GM19035 (cell line): ENCODE results near the gene NPW.
"Not testable (repeated sequence)": the region's sequence is repeated elsewhere in the genome, so short reads cannot be mapped to it uniquely, and the experiment has no call there.

Experiments
- ATAC-seq: cut with Tn5 transposase; IDR thresholded peaks from one replicate; pipeline ENCODE4 v1.9.1; 2021; ENCODE audit not compliant: unreplicated experiment

NPW gene

GRCh38 chr16:2001456-2002355 lies 17.9 kb upstream of the NPW start:
- no peak for ATAC-seq

DNA sequence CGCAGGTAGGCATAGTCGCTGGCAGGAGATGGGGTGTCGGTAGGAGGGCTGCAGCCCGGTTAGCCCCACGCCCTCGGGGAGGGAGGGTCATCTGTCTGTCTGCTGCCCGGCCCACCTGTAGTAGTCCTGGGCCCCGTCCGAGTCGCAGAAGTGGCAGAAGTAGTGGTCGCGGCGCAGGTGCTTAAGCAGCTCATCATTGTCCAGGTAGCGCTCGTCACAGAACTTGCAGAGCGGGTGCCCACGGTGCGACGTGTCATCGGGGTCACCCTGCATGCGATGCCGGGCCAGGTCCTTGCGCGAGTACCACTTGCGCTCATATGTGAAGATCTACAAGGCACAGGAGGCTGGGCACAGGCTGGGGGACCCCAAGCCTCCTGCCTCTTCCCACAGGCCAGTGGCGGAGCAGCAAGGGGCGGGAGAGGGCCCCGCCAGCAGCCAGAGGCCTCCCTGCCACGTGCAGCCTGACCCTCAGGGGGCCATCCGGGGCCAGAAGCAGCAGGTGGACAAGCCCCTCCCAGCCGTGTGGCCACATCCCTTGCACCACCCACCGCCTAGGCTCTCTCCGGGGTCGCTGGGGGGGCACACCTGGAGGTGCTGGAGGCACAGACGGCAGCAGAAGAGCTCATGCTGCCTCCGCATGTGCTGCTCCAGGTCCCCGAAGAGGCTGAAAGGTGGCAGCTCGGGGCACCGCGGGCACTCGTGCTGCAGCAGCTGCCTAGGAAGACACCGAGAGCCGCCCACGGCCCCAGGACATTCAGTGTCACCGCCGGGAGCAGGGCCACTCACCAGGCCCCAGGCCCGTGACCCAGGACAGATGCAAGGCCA lies 17.0 kb upstream of the NPW start:
- no peak for ATAC-seq

- no peak for ATAC-seq
Observed at GRCh38 chr16:2003231-2003826, 16.3 kb upstream of the NPW start.

DNA sequence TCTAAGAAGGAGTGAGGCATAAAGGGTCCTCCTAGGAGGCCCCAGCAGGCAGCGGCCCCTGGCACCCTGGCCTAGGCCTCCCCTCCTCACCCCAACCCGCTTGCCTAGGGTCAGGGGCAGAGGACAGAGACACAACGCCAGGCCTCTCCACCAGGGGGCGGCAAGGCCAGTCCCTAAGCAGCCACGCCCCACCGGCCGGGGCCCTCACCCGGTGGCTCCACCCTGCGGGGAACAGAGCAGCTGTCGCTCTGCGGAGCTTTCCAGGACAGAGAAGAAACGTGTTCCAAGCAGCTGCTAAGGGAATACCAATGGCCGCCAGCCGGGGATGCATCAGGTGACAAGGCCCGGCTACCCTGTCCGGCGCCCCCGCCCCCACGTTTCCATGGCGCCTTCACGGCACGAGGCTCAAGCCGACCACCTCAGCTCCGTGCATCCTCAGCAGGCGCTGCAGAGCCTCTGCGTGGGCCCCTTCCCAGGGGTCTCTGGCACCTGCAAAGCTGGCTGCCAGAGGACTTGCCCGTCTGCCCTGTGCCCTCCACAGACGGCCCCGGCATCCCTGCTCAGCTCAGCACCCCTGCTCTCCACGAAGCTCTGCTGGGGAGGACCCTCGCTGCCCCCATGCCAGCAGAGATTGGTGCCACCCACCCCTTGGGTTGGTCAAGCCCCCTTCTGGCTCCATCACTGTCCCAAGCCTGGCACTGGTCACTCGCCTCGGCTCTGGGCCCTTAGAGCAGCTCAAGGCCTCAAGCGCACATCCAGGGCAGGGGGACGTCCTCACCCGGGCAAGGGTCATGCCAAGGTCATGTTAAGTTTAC lies 15.6 kb upstream of the NPW start:
- ATAC-seq: no peak

DNA sequence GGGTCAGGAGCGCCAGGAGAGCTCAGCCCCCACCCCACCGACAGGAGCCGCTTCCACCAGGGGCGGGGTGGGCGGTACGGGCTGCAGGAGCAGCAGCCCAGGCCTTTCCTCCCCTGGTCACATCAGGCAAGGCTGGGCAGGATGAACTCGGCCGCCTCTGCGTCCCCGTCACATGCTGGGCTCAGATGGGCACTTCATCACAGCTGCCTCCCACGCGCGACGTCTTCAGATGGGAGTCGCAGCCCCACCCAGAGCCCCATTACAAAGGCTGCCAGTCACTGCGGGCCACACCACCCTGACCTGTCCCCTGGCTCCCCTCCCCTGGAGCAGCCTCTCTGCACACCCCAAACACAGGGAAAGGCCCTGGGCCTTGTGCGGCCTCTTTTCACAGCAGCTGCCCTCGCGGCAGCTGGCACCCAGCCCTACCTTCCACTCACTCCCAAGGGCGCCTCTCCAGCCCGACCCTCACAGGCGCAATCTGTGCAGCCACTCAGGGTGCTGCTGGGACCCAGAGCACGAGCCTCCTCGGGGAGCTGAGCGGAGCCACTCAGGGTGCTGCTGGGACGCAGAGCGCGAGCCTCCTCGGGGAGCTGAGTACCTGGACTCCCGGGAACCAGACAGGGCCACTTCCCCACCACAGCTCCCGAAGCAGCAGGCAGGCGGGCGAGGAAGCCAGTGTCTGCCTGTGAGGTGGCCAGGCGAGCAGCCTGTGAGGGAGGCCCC lies 14.6 kb upstream of the NPW start:
- ATAC-seq: no peak

DNA sequence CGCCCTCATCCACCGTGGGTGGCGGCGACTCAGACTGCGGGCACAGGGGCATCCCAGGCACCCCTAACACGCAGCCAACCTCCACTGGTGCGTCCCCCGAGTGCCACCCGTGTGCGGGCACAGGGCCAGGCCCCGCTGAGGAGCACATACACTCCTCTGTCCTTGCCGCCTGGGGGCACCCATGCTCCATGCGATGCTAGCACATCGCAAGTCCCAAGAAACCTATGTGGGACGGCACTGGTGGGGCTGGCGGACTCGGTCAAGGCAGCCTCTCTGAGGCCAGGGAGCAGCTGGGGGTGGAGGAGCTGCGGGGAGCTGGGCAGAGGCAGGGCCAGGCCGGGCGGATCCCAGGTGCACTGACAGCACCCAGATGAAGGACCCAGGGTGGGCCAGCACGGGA lies 13.9 kb upstream of the NPW start:
- no peak for ATAC-seq

DNA sequence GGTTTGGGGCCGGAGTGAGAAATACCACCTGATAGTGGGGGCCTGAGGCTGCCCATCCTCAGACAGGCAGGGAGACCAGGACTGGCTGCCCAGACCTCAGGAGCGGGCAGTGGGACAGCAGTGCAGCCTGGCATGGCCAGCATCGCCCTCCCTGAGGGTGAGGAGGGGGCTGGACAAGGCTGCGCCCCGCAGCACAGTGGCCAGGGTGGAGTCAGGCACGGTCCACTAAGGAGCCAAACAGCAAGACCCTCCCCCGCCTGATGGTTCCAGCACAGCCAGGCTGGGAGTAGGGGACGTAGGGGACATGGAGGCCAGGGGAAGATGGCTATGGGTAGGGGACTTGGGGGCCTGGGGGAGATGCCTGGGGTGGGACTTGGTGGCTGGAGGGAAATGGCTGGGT lies 13.3 kb upstream of the NPW start:
- no peak for ATAC-seq

DNA sequence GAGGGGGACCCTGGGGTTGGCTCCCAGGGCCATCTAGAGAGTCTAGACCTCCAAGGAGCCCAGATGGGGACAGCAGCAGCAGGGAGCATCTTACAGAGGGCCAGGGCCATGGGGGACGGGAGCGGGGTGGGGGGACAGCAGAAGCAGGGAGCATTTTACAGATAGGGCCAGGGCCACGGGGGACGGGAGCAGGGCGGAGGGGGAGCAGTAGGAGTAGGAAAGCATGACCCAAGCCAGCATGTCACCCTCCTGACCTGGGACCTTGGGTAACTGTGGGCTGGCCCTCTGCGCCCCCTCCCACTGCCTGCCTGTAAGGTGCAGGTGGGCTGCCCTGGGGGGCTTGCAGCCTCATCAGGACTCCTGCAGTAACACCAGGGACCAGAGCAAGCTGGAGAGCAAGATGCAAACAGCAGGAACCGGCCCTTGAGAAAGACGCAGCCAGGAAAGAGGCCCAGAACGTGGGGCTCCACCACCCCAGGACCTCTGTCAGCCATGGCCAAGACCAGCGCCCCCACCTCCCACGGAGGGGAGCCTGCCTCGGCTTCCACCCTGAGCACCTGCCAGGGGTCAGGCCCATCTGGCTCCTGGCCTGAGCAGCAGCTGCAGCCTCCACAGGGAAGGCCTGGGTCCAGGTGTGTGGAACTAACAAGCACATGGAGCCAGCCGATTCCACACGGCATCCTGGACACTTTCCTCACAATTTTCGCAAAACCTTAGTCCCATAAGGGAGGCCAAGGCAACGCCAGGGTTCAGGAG lies 12.3 kb upstream of the NPW start:
- no peak for ATAC-seq

DNA sequence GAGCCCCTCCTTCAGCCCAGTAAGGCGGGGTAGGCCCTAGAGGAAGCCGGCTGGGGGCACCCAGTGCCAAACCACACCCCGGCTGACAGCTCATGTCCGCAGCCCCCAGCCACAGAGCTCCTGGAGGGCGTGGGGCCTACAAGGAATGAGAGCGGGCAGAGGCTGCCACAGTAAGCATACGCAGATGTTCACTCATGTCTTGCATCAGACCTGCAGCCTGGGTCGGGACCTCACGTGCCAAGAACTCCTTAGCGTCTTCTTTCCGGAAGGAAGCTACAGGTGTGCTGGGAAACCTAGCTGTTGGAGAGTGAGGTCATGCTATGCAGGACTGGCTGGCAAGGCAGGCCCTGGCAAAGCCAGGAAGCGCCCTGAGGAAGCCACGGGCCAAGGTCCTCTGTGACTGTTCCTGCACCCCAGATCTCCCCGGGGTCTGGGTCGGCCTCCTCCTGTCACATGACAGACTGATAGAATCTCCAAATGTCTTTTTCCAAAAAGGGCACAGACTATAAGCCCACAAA lies 11.5 kb upstream of the NPW start:
- no peak for ATAC-seq

GRCh38 chr16:2008631-2009163 lies 10.9 kb upstream of the NPW start:
- no peak for ATAC-seq

- ATAC-seq: peak; percentile 39
Observed at GRCh38 chr16:2009164-2009711, 10.3 kb upstream of the NPW start.

DNA sequence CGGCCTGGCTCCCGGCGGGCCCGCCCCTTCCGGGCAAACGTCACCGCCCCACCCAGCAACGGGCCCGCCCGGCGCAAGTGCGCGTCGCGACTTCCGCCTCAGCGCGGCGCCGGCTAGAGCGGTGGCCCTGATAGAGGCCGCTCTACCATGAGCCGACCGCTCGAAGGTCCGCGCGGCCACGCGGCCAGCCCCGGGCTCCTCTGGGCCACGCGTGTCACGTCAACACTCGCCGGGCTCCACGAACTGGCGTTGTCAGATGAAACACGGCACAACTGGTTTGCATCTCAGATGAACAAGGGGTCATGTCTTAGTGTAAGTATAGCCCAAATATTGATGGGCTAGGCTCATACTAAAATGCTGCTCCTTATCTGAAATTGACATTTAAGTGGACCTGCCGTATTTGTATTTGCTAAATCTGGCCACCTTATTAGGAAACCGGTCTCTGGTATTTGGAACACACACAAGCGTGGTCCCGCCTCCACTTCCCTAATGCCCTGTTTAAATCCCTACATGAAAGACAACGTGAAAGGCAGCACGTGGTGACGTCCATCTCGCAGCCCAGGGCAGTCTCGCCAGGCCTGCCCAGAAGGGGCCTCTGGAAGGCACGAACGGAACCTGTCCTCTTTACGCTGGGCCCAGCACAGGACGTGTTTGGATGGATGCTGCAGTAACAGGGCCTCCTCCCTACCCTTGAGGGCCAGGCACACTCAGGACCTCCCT lies 9.6 kb upstream of the NPW start, which contains the start of gene ZNF598:
Gene ZNF598 (minus strand): TSS at position 31 of the 720 bp plus-strand sequence.
- peak; percentile 88 for ATAC-seq

DNA sequence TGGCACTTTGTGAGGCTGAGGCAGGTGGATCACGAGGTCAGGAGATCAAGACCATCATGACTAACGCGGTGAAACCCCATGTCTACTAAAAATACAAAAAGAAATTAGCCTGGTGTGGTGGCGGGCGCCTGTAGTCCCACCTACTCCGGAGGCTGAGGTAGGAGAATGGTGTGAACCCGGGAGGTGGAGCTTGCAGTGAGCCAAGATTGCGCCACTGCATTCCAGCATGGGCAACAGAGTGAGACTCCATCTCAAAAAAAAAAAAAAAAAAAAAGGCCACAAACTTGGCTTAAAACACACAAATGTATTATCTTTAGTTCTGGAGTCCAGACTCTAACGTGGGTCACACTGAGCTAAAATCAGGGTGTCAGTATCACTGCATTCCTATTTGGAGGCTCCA lies 7.9 kb upstream of the NPW start:
- not testable (repeated sequence) for ATAC-seq

GRCh38 chr16:2013527-2013926 lies 6.1 kb upstream of the NPW start:
- no peak for ATAC-seq

DNA sequence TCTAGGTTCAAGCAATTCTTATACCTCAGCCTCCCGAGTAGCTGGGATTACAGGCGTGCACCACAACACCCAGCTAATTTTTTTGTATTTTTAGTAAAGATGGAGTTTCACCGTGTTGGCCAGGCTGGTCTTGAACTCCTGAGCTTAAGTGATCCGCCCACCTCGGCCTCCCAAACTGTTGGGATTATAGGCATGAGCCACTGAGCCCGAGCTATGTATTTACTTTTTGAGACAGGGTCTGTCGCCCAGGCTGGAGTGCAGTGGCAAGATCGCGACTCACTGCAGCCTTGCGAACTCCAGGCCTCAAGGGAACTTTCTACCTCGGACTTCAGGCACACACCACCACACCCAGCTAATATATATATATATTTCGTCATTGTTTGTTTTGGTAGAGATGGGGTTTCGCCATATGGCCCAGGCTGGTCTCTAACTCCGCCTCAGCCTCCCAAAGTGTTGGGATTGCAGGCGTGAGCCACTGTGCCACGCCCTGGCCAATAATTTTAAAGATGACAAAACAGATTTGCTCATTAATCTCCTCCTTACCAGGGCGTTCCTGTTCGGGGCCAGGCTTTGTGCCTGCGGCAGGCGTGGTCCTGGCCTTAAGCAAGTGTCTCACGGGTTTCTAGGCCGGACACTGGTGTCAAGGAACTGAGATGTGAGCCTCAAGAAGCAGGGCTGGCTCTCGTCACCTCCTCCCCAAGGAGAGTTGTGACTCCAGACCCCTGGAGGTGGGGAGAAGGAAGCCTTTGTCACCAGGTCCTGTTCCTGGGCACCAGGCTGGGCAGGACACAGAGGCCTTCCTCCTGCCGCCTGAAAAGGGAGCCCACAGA lies 4.3 kb upstream of the NPW start:
- no peak for ATAC-seq

- no peak for ATAC-seq
Observed at GRCh38 chr16:2015947-2016208, 3.7 kb upstream of the NPW start.

- ATAC-seq: no peak
Observed at GRCh38 chr16:2016407-2016922, 3.1 kb upstream of the NPW start.
